Natural killer cell treated with Interleukin-12 subunit alpha and Interleukin-12 subunit beta and Interleukin-15 and Interleukin-18, amount 100 ng/mL, for 72 hours (primary cell): ENCODE data around the gene SLC48A1. TPM values are rescaled to one million over a fixed set of nuclear protein-coding genes. Genes with fewer than 3 reads are reported as not detected.
A peak's percentile ranks its signal among the peaks of the same experiment; 100 is the strongest.

Experiments used
- ATAC-seq, 2 donors: fragments of 150-1000 bp; cut with Tn5 transposase in 1 of 2; sonication (Bioruptor Pico), chemical (Tn5 transposase) in 1 of 2; 2 replicates each; pipeline ENCODE4 v1.10.0; 2021
- DNase-seq: peaks from one replicate; pipeline ENCODE4 v3.0.0; 2022; ENCODE audit warnings: low spot score
- H3K27ac Mint-ChIP-seq, 2 donors: 1 replicate in 1 of 2; 2 replicates in 1 of 2; pipeline ENCODE4 v1.8.0; 2022; ENCODE audit warnings: mixed read lengths in 2 of 2, mild to moderate bottlenecking in 1 of 2, moderate library complexity in 1 of 2
- H3K27me3 Mint-ChIP-seq, 2 donors: 1 replicate in 1 of 2; 2 replicates in 1 of 2; pipeline ENCODE4 v1.8.0; 2022; ENCODE audit warnings: mixed read lengths in 2 of 2
- H3K36me3 Mint-ChIP-seq: one replicate; pipeline ENCODE4 v1.8.0; 2022; ENCODE audit warnings: mixed read lengths
- H3K4me1 Mint-ChIP-seq, 2 donors: 1 replicate in 1 of 2; 2 replicates in 1 of 2; pipeline ENCODE4 v1.8.0; 2022; ENCODE audit warnings: low read depth in 2 of 2, mixed read lengths in 2 of 2, mild to moderate bottlenecking in 1 of 2
- H3K4me3 Mint-ChIP-seq: one replicate; pipeline ENCODE4 v1.8.0; 2022; ENCODE audit warnings: mixed read lengths
- H3K9me3 Mint-ChIP-seq: 2 replicates; pipeline ENCODE4 v1.8.0; 2022; ENCODE audit warnings: mixed read lengths
- total RNA-seq, 2 donors: library from RNA; stranded (reverse); gene quantifications; one replicate each; pipeline ENCODE4 v1.2.3, GENCODE V29; 2022

SLC48A1 gene
- total RNA-seq, 2 donors from 2014 or later, result 5.1 to 9.8 TPM

DNA sequence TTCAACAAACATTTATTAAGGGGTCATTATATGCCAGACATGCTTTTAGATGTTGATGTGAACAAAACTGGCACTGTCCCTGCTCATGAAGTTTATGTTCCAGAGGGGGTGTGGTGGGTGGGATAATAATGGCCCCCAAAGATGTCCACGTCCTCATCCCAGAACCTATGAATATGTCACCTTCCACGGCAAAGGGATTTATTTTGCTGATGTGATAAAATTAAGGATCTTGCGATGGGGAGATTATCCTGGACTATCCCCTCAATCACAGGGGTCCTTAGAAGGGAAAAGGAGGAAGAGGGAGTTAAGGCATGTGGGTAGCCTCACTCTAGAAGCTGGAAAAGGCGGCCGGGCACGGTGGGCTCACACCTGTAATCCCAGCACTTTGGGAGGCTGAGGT lies 1.7 kb upstream of the SLC48A1 start:
- no peak for DNase-seq
- H3K36me3 Mint-ChIP-seq, result no peaks in the 10 kb centered on the region
- H3K9me3 Mint-ChIP-seq, result no peaks in the 10 kb centered on the region
- peaks cover 17 to 19% of the 10 kb centered on the region in 2 donors for H3K4me1 Mint-ChIP-seq
- H3K4me3 Mint-ChIP-seq, result no peak overlapping the region
- H3K27ac Mint-ChIP-seq, result no peak overlapping the region
- no peak for ATAC-seq
- H3K27me3 Mint-ChIP-seq, result peaks cover 0 to 7% of the 10 kb centered on the region in 2 donors

DNA sequence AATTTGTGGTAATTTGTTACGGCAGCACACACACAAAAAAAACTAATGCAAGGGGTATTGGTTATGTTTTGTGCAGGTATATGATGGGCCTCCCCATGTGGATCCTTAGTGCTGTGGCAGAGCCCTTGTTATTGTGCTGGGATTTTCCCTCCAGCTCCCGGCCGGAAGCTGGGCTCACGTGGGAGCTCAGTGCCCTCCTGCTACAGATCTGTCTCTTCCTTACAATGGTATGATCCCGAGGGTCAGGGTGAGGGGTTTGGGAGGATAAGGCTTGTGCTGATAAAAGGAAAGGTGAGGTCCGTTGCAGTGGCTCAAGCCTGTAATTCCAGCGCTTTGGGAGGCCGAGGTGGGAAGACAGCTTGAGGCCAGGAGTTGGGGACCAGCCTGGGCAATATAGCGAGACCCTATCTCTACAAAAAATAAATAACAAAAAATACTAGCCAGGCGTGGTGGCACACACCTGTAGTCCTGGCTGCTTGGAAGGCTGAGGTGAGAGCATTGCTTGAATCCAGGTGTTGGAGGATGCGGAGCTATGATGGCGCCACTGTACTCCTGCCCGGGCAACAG lies 861 bp upstream of the SLC48A1 start:
- H3K27ac Mint-ChIP-seq, result peak overlapping the region; percentile 53 to 74
- DNase-seq, result no peak
- H3K27me3 Mint-ChIP-seq, result peaks cover 0 to 7% of the 10 kb centered on the region in 2 donors
- no peaks in the 10 kb centered on the region for H3K36me3 Mint-ChIP-seq
- H3K9me3 Mint-ChIP-seq, result no peaks in the 10 kb centered on the region
- H3K4me3 Mint-ChIP-seq, result peak overlapping the region; percentile 79
- H3K4me1 Mint-ChIP-seq, result peaks cover 17 to 19% of the 10 kb centered on the region in 2 donors
- no peak for ATAC-seq

DNA sequence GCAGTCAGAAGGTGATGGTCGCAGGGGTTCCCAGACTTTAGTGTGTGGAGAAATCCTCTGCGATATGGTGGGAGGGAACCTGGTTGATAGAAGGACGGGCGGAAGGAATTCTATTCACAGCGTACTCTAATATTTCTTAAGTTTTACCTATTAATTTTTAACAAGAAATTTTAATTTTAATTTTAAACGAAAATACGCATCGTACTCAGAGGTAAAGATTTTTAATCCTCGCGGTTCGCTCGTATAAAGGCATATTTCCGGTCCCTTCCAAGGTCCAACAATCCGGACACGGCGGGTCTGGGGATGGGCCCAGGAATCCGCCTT lies 338 bp upstream of the SLC48A1 start:
- Mint-ChIP-seq H3K36me3 (no peaks in the 10 kb centered on the region), H3K4me3 (peak overlapping the region; percentile 79), H3K9me3 (no peaks in the 10 kb centered on the region), H3K27ac (peak overlapping the region; percentile 53 to 74), H3K27me3 (peaks cover 0 to 3% of the 10 kb centered on the region in 2 donors), H3K4me1 (peaks cover 19 to 21% of the 10 kb centered on the region in 2 donors)
- no peak for DNase-seq
- no peak for ATAC-seq

DNA sequence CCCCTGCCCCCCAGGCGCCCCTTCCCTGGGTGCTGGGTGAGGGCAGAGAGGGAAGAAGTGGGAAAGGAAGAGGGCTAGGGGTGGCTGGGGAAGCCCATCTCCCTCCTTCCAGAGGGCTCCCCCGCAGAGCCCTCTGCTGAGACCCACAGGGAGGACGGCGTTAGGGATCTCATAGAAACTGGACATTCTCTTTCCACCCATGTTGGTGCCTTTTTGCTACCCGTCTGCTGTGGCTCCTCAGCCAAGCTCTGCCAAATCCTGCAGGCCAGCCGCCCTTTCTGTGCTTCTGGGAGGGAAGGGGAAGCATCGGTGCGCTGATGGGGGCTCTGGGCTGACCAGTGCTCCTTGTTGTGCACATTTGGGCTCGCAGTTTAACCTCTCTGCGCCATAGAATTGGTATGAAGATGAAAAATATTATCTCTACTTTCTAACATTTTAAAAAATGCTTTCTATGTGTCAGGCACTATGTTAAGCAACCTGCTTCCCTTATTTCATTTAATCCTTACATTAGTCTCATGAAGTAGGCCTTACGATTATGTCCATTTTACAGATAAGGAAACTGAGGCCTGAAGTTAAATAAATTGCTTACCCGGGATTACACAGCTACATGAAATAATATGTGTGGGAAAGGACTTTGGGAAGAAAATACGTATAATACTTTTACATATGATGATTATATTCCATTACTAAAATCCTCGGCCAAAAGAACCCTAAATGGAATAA lies 981 bp downstream of the SLC48A1 start:
- Mint-ChIP-seq H3K9me3 (no peaks in the 10 kb centered on the region), H3K4me1 (peaks cover 25% of the 10 kb centered on the region in 2 donors), H3K36me3 (no peaks in the 10 kb centered on the region), H3K27me3 (peaks cover 0 to 3% of the 10 kb centered on the region in 2 donors), H3K27ac (peak overlapping the region; percentile 22 to 80), H3K4me3 (peak overlapping the region; percentile 83)
- ATAC-seq (peak in 1 of 2 donors; percentile 3), DNase-seq (no peak)

DNA sequence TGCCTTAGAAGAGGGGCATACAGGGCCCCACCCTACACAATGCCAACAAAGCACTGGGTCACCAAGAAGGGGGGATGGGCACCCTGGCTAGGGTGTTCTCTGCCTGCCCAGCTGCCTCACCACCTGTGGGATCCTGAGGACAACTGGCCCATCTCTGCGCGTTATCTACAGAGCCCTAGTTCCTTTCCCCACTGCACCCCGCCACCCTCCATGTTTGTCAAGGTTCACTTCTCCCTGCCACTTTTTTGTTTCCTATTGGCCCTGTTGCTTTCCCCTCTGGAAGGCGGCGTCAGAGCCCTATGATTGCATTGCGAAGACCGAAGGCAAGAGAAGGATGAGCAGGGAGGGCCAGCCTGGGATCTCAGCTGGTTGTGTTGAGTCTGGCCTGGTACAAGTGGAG lies 1.6 kb downstream of the SLC48A1 start:
- Mint-ChIP-seq H3K36me3 (no peaks in the 10 kb centered on the region), H3K27ac (peak overlapping the region; percentile 22 to 78), H3K4me3 (peak overlapping the region; percentile 83), H3K27me3 (peaks cover 0 to 3% of the 10 kb centered on the region in 2 donors), H3K9me3 (no peaks in the 10 kb centered on the region), H3K4me1 (peaks cover 28 to 30% of the 10 kb centered on the region in 2 donors)
- no peak for ATAC-seq
- no peak for DNase-seq

DNA sequence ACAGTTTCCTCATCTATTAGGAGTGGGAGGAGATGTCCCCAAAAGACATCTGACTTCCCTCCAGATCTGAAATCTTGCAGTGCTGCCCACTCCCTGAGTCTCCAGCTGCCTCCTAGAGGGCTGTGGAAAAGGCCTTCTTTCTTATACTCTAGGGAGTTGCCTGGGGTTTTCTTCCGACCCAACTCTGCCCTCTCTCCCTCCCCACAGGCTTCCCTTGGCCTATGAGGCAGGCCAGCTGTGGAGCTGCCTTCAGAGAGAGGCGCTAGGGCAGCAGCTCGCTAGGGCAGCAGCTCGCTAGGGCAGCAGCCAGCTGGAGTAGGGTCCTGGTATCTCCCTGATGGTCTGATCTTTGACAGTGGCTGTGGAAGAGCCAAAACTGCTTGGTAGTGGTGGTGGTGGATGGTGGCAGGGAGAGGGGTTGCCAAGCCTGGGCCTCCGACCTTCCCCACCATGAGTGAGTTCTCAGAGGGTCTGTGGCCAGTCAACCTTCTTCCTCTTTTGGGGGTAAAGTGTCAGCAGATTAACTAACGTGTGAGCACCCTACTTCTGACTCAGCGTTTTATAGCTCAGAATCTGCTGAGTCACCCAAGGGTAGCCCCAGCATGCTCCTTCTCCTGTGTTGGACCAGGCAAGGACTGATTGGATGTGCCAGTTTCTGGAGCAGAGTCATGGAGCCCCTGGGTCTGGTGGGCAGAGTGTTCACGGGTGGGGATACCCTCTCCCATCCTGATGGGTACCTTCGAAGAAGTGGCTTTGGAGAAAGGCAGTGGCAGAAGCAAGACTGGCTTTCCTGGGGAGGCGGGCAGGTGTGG lies 2.3 kb downstream of the SLC48A1 start:
- no peak for ATAC-seq
- Mint-ChIP-seq H3K36me3 (no peaks in the 10 kb centered on the region), H3K27ac (peak overlapping the region; percentile 22 to 78), H3K4me1 (peaks cover 28 to 30% of the 10 kb centered on the region in 2 donors), H3K9me3 (no peaks in the 10 kb centered on the region), H3K27me3 (peaks cover 0 to 3% of the 10 kb centered on the region in 2 donors), H3K4me3 (peak overlapping the region; percentile 14)
- DNase-seq, result no peak

DNA sequence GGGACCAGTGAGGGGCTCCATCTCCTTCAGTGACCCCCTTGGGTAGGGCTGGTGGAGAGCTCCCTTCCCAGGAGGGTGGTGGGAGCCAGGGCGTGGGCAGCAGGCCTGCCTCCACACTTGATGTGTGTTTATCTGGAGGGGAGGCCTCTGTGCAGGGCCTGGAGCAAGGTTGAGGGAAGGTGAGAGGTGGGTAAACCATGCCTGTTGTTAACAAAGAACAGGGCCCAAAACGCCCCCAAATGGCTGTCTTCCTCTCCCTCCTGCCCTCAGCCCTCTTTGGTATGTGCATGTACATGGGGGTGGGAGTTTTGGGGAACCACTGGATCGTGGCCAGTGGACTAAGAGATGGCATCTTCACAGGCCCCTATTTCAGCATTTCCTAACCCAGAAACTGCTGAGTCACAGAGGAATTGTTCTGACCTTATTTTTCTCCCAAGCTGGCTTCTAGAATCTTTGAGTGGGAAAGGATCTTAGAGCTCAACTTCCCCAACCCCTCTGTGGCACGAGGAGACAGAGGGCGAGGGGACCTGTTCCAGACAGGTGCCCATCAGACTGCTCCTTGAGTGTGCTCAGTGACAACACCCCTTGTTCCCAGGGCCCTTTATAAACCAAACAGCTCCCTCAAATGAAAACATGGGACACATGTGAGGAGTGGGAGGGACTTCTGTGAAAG lies 3.6 kb downstream of the SLC48A1 start:
- H3K27me3 Mint-ChIP-seq, result peaks cover 0 to 3% of the 10 kb centered on the region in 2 donors
- H3K36me3 Mint-ChIP-seq, result no peaks in the 10 kb centered on the region
- peaks cover 28 to 30% of the 10 kb centered on the region in 2 donors for H3K4me1 Mint-ChIP-seq
- peak overlapping the region; percentile 22 to 78 for H3K27ac Mint-ChIP-seq
- no peak for DNase-seq
- H3K4me3 Mint-ChIP-seq, result no peak overlapping the region
- no peaks in the 10 kb centered on the region for H3K9me3 Mint-ChIP-seq
- ATAC-seq, result no peak

DNA sequence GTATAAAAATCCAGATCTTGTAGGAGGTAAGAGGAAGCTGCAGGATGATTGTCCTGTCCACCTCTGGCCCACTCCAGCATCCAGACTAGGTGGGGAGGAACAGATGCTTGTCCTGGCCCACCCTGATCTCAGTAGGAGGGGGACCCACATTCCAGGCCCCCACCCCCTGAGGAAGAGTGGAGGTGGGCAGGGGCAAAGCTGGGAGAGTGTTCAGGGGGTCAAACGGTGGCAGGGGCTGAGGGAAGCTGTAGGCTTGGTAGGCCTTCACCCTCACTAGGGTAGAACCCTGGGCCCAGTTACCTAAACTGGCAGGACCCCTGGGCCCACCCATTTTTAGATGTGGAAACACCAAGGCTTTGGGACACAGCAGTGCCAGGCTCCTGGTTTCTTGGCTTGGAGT lies 4.1 kb downstream of the SLC48A1 start:
- no peak for ATAC-seq
- DNase-seq, result no peak
- peaks cover 0 to 3% of the 10 kb centered on the region in 2 donors for H3K27me3 Mint-ChIP-seq
- H3K4me1 Mint-ChIP-seq, result peaks cover 28 to 33% of the 10 kb centered on the region in 2 donors
- peak overlapping the region in 1 of 2 donors; percentile 22 for H3K27ac Mint-ChIP-seq
- no peaks in the 10 kb centered on the region for H3K9me3 Mint-ChIP-seq
- H3K4me3 Mint-ChIP-seq, result no peak overlapping the region
- no peaks in the 10 kb centered on the region for H3K36me3 Mint-ChIP-seq

DNA sequence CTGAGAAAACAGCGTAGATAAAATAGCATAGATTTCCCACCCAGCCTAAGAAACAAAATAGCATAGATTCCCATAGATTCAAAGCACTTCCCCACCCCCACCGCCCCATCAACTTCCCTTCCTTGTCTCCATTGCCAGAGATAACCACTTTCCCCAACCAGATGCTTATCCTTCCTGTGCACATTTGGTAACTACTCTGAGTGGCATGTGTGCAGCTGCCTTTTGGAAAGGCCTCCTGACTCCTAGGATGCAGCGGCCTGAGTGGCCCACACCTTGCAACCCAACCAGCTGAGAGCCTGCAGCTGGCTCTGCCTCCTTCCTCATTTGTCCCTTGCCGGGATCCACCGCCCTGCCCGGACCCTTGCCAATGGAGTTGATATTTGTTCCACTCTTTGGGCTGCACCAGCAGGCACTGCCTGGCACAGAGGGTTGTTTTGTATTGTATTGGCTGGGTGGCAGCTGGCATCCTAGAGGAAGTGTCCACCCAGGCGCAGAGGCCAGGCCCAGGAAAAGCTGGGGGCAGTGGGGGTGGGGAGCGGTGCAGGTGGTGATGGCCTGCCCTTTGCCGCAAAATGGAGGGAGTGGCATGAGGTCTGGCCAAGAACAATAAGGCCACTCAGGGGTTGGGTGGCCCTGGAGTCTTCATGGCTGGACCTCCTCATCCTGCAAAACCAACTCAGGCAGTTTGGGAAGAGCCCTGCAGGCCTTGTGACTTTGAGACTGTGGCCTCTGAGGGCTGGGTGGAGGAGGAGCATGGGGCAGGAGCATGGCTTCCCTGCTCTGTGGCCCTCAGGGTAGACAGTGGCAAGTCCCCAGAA lies 4.9 kb downstream of the SLC48A1 start:
- no peaks in the 10 kb centered on the region for H3K36me3 Mint-ChIP-seq
- no peak for DNase-seq

DNA sequence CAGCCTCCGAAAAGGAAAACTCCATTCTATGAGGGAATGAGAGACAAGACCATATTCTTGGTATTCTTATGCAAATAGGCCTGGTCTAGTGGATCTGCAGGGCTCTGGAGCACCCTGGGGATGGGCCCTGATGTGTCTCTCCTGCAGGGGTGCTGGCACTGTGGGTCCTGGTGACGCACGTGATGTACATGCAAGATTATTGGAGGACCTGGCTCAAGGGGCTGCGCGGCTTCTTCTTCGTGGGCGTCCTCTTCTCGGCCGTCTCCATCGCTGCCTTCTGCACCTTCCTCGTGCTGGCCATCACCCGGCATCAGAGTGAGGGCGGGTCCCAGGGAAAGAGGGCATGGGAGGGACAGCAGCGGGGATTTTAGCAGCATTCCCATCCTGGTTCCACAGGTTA lies 5.8 kb downstream of the SLC48A1 start:
- H3K4me3 Mint-ChIP-seq, result no peak overlapping the region
- peak overlapping the region in 1 of 2 donors; percentile 14 for H3K27ac Mint-ChIP-seq
- DNase-seq (no peak), ATAC-seq (no peak)
- H3K4me1 Mint-ChIP-seq, result peaks cover 28 to 30% of the 10 kb centered on the region in 2 donors
- no peaks in the 10 kb centered on the region for H3K9me3 Mint-ChIP-seq
- no peaks in the 10 kb centered on the region for H3K36me3 Mint-ChIP-seq
- H3K27me3 Mint-ChIP-seq, result no peaks in the 10 kb centered on the region

More for the DNA sequence above, 4.9 kb downstream of the SLC48A1 start:
- H3K4me3 Mint-ChIP-seq, result no peak overlapping the region
- ATAC-seq, result no peak
- peaks cover 27 to 34% of the 10 kb centered on the region in 2 donors for H3K4me1 Mint-ChIP-seq
- no peaks in the 10 kb centered on the region for H3K9me3 Mint-ChIP-seq
- H3K27me3 Mint-ChIP-seq, result no peaks in the 10 kb centered on the region
- no peak overlapping the region for H3K27ac Mint-ChIP-seq

DNA sequence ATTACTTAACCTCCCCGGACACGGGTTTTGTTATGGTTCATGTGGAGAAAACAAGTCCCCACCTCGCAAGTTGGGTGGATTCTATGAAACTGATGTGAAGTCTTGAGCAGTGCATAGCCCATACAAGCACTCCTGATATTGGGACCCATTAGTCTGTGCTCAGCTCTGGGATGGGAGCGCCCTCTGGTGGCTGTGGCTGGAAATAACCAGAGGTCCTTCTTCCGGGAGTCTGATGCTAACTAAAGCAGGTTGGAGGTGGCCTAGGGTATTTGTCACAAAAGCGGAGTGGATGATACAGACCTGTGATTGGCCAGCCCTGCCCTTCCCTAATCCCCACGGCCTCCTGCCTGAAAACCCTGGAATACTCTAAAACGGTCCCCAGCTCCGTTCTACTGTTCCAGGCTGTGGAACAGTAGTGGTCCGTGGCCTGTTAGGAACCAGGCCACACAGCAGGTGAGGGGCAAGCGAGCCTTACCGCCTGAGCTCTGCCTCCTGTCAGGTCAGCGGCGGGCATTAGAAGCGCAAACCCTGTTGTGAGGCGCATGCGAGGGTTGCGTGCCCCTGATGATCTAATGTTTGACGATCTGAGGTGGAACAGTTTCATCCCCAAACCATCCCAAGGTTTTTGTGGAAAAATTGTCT lies 6.4 kb downstream of the SLC48A1 start:
- ATAC-seq (peak; percentile 80 to 85), DNase-seq (peak; percentile 89)
- Mint-ChIP-seq H3K27ac (peak overlapping the region in 1 of 2 donors; percentile 14), H3K9me3 (no peaks in the 10 kb centered on the region), H3K36me3 (no peaks in the 10 kb centered on the region), H3K4me1 (peaks cover 25 to 29% of the 10 kb centered on the region in 2 donors), H3K4me3 (no peak overlapping the region), H3K27me3 (no peaks in the 10 kb centered on the region)

DNA sequence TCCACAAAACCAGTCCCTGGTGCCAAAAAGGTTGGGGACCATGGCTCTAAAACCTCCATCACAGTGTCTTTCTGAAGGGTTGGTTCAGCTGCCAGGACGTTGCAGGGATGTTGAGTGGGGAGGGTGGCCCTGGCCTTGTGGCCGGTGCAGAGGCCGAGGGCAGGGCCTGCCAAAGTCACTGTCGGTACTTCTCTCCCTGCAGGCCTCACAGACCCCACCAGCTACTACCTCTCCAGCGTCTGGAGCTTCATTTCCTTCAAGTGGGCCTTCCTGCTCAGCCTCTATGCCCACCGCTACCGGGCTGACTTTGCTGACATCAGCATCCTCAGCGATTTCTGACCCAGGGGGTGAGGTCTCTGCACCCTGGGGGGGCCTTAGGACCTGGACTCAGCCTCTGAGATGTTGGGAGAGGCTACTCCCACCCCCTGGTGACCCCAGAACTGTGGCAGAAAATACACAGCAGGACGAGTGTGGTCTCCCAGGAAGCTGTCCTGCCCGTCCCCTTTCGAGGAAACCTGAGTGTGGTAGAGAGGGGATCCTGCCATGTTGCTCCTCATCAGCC lies 7.0 kb downstream of the SLC48A1 start:
- Mint-ChIP-seq H3K9me3 (no peaks in the 10 kb centered on the region), H3K4me1 (peaks cover 19 to 27% of the 10 kb centered on the region in 2 donors), H3K27ac (no peak overlapping the region), H3K4me3 (no peak overlapping the region), H3K27me3 (no peaks in the 10 kb centered on the region), H3K36me3 (no peaks in the 10 kb centered on the region)
- DNase-seq (no peak), ATAC-seq (no peak)
